Parathyroid adenoma (tissue), 2 donors: ENCODE measurements around the gene COL6A3.

Source experiments
- H2AFZ ChIP-seq: fragments of 300-600 bp; sonication (generic); one replicate; pipeline ENCODE4 v1.7.0; 2017; ENCODE audit warnings: antibody characterized with exemption, mild to moderate bottlenecking
- H3K27ac ChIP-seq: fragments of 300-600 bp; sonication (generic); one replicate; pipeline ENCODE4 v1.7.0; 2017
- H3K27me3 ChIP-seq: fragments of 300-600 bp; sonication (generic); one replicate; pipeline ENCODE4 v1.7.0; 2017; ENCODE audit warnings: low read length; ENCODE audit not compliant: control insufficient read depth, insufficient read depth
- H3K36me3 ChIP-seq: fragments of 300-600 bp; sonication (generic); one replicate; pipeline ENCODE4 v1.7.0; 2017; ENCODE audit warnings: low read length; ENCODE audit not compliant: control insufficient read depth, insufficient read depth
- H3K4me1 ChIP-seq: fragments of 300-600 bp; sonication (generic); one replicate; pipeline ENCODE4 v1.7.0; 2017; ENCODE audit warnings: control low read depth
- H3K4me2 ChIP-seq: fragments of 300-600 bp; sonication (generic); one replicate; pipeline ENCODE4 v1.7.0; 2017; ENCODE audit warnings: low read length
- H3K4me3 ChIP-seq: fragments of 300-600 bp; sonication (generic); one replicate; pipeline ENCODE4 v1.7.0; 2017; ENCODE audit warnings: low read depth, low read length
- H3K79me2 ChIP-seq: fragments of 300-600 bp; sonication (generic); one replicate; pipeline ENCODE4 v1.7.0; 2017; ENCODE audit warnings: control low read depth
- H3K9ac ChIP-seq: fragments of 300-600 bp; sonication (generic); one replicate; pipeline ENCODE4 v1.7.0; 2017; ENCODE audit warnings: mild to moderate bottlenecking
- H3K9me3 ChIP-seq: fragments of 300-600 bp; sonication (generic); one replicate; pipeline ENCODE4 v1.7.0; 2017; ENCODE audit warnings: low read length; ENCODE audit not compliant: control insufficient read depth
- TF ChIP-seq, protein P1 (sequence below): fragments of 300-600 bp; sonication (generic); IDR thresholded peaks from one replicate; pipeline ENCODE4 v1.7.0; 2017; ENCODE audit warnings: antibody characterized with exemption, mild to moderate bottlenecking
- donor health status: primary hyperparathyroidism.

Gene COL6A3

DNA sequence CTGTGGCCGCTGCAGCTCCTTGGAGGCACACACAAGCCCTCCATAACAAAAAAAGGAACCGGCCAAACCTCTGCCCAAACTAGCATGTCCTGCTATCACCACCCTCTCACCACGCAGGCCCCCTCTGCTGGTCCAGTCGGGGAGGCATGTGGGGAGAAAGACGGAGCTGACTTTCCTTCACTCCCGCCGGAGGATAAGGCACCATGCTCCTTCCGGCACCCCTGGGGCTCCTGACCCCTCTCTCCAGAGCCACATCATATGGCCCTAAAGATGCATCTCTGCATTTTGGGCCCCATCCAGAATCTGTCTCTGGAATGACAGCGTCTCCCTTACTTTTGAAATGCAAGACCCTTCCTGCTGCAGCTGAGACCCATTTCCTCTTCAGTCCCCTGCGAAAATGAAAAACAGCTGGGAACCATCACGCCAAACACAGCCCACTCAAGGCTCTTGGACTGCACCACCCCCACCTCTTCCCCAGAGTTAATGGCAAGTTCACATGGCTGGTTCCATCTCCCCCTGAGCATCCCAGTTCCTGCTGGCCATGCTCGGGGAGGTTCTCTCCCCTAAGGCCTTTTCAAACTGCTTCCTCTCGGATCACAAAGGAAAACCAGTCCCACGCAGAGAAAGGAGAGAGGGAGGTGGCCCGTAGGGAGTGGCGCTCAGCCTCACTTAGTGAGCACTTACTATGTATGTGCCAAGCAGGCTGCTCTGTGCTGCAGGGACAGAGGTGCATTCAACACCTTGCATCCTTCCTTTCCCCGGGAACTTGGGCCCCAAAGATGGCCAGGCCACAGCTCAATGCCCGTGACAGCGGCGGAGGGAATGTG lies 37.9 kb upstream of the COL6A3 start:
- TF ChIP-seq, protein P1, sequence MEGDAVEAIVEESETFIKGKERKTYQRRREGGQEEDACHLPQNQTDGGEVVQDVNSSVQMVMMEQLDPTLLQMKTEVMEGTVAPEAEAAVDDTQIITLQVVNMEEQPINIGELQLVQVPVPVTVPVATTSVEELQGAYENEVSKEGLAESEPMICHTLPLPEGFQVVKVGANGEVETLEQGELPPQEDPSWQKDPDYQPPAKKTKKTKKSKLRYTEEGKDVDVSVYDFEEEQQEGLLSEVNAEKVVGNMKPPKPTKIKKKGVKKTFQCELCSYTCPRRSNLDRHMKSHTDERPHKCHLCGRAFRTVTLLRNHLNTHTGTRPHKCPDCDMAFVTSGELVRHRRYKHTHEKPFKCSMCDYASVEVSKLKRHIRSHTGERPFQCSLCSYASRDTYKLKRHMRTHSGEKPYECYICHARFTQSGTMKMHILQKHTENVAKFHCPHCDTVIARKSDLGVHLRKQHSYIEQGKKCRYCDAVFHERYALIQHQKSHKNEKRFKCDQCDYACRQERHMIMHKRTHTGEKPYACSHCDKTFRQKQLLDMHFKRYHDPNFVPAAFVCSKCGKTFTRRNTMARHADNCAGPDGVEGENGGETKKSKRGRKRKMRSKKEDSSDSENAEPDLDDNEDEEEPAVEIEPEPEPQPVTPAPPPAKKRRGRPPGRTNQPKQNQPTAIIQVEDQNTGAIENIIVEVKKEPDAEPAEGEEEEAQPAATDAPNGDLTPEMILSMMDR: no peak
- Histone ChIP-seq H3K27me3 (no peaks in the 10 kb centered on the region), H3K36me3 (no peaks in the 10 kb centered on the region), H3K9me3 (no peaks in the 10 kb centered on the region), H3K79me2 (no peaks in the 10 kb centered on the region), H3K9ac (no peak overlapping the region), H2AFZ (no peak overlapping the region), H3K4me3 (no peak overlapping the region), H3K4me1 (no peaks in the 10 kb centered on the region), H3K4me2 (no peak overlapping the region), H3K27ac (no peak overlapping the region)

DNA sequence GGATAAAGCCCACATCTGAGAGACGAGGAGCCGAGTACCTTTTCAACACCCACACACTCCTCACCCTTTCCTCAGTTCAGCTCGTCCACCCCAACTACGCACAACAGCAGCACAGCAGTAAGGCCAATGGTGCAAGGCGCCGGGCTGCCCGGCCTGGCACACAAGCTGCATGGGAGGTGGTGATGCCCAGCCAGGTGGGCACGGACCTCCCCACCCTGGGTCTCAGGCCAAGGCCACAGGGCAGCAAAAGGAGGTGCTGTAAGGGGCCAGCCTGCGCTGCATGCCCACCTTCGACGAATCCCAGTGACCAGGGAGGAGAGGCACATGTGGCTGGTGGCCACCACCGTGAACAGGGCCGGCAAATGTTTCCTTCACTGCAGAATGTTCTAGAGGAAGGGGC lies 36.6 kb upstream of the COL6A3 start:
- H3K4me3 ChIP-seq: no peak overlapping the region
- no peak overlapping the region for H2AFZ ChIP-seq
- H3K36me3 ChIP-seq: no peaks in the 10 kb centered on the region
- H3K27me3 ChIP-seq: no peaks in the 10 kb centered on the region
- TF ChIP-seq, protein P1: no peak
- no peak overlapping the region for H3K27ac ChIP-seq
- H3K9me3 ChIP-seq: no peaks in the 10 kb centered on the region
- no peak overlapping the region for H3K4me2 ChIP-seq
- no peak overlapping the region for H3K9ac ChIP-seq
- no peaks in the 10 kb centered on the region for H3K79me2 ChIP-seq
- H3K4me1 ChIP-seq: no peaks in the 10 kb centered on the region

DNA sequence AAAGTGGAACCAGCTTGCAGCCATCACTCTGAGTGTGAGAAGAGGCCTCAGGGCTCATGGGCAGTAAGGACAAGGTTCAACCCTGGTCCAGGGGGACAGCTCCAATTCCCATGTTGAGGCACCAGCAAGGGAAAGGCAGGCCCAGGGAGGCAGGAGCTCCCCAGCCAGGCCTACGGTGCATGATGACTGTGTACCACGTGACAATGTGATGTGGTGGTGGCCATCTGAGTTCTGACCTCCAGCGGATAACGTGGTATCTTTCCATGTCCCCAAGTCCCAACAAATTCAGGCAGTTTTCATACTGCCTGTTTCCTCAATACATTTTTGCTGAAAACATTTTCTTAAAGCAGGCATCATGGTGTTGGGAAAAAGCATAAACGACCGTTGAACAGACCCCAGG lies 36.1 kb upstream of the COL6A3 start:
- Histone ChIP-seq H2AFZ (no peak overlapping the region), H3K4me2 (no peak overlapping the region), H3K36me3 (no peaks in the 10 kb centered on the region), H3K4me1 (no peaks in the 10 kb centered on the region), H3K4me3 (no peak overlapping the region), H3K9me3 (no peaks in the 10 kb centered on the region), H3K27ac (no peak overlapping the region), H3K27me3 (no peaks in the 10 kb centered on the region), H3K9ac (no peak overlapping the region), H3K79me2 (no peaks in the 10 kb centered on the region)
- TF ChIP-seq, protein P1: no peak

DNA sequence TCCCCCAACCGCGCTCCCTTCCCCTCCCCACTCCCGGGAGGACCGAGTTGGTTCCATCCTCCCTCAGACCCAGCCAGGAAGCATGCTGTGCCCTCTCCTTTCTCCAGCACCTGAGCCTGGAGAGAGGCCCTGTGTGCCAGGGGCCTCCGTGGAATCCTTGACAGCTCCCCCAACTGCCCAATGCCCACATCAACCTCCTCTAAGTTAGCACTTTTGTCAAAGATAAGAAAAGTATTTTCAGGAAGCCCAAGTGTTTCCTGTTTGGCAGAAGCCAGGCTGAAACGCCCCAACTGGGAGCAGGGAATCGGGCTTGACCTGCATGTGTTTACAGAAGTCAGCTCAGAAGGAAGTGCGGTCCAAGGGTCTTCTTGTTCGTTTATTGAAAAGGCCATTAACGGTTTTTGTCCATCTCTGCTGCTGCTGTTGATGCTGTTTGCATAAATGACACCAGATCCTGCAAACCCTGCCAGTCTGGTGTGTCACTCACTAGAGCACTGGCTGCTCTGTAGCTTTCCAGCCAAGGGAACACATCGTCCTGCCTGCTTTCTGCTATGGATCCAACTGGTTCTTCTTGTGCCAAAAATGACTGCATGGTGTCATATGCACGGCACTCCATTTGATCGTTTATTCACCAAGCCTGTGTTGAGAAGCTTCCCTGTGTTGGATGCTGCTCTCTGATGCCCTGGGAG lies 35.4 kb upstream of the COL6A3 start:
- no peaks in the 10 kb centered on the region for H3K4me1 ChIP-seq

More for the DNA sequence above, 35.4 kb upstream of the COL6A3 start:
- Histone ChIP-seq H3K9me3 (no peaks in the 10 kb centered on the region), H3K36me3 (no peaks in the 10 kb centered on the region), H3K27ac (no peak overlapping the region), H3K9ac (no peak overlapping the region), H3K4me2 (no peak overlapping the region), H3K79me2 (no peaks in the 10 kb centered on the region), H3K27me3 (no peaks in the 10 kb centered on the region), H3K4me3 (no peak overlapping the region), H2AFZ (no peak overlapping the region)
- TF ChIP-seq, protein P1: no peak
